ENCODE data around the gene AP5M1. TPM values are rescaled to one million over a fixed set of nuclear protein-coding genes. Genes with fewer than 3 reads are reported as not detected.

Gene AP5M1
- total RNA-seq, 1 donor from 2014 or later, result 36.9 TPM

GRCh38 chr14:57293866-57294837 is 25.4 kb downstream of the AP5M1 start:
- no peaks in the 10 kb centered on the region for H3K9me3 ChIP-seq
- H3K4me1 ChIP-seq, result no peaks in the 10 kb centered on the region
- H3K27ac ChIP-seq, result no peak overlapping the region
- DNase-seq, result no peak
- H3K27me3 ChIP-seq (ENCODE audit: low read depth), result no peaks in the 10 kb centered on the region
- intact Hi-C loops (cut with DNase I), result no loop called here
- H3K36me3 ChIP-seq, result peaks cover 26% of the 10 kb centered on the region
- peak; percentile 2 for TF ChIP-seq CTCF (IDR thresholded peaks at IDR 0.05)
- ATAC-seq, result no peak
- no peak overlapping the region for H3K4me3 ChIP-seq

GRCh38 chr14:57295239-57295638 is 26.5 kb downstream of the AP5M1 start:
- no peaks in the 10 kb centered on the region for H3K4me1 ChIP-seq
- DNase-seq, result no peak
- no peak overlapping the region for H3K27ac ChIP-seq
- no peak overlapping the region for H3K4me3 ChIP-seq
- H3K27me3 ChIP-seq (ENCODE audit: low read depth), result no peaks in the 10 kb centered on the region
- intact Hi-C loops (cut with DNase I), result no loop called here
- TF ChIP-seq CTCF (IDR thresholded peaks at IDR 0.05), result no peak
- no peaks in the 10 kb centered on the region for H3K9me3 ChIP-seq
- ATAC-seq, result no peak
- peaks cover 15% of the 10 kb centered on the region for H3K36me3 ChIP-seq

GRCh38 chr14:57297852-57298251 is 29.1 kb downstream of the AP5M1 start:
- H3K36me3 ChIP-seq, result no peaks in the 10 kb centered on the region
- intact Hi-C loops (cut with DNase I), result no loop called here
- DNase-seq (no peak), ATAC-seq (no peak)
- H3K27me3 ChIP-seq (ENCODE audit: low read depth), result no peaks in the 10 kb centered on the region
- H3K4me1 ChIP-seq, result no peaks in the 10 kb centered on the region
- H3K27ac ChIP-seq, result no peak overlapping the region
- no peak for TF ChIP-seq CTCF (IDR thresholded peaks at IDR 0.05)
- H3K4me3 ChIP-seq, result no peak overlapping the region
- no peaks in the 10 kb centered on the region for H3K9me3 ChIP-seq

- Histone ChIP-seq H3K9me3 (no peaks in the 10 kb centered on the region), H3K27me3 (ENCODE audit: low read depth) (no peaks in the 10 kb centered on the region), H3K4me3 (no peak overlapping the region), H3K36me3 (no peaks in the 10 kb centered on the region), H3K27ac (no peak overlapping the region), H3K4me1 (no peaks in the 10 kb centered on the region)
- intact Hi-C loops (cut with DNase I), result no loop called here
- ATAC-seq (no peak), DNase-seq (no peak)
- no peak for TF ChIP-seq CTCF (IDR thresholded peaks at IDR 0.05)
Observed at GRCh38 chr14:57299511-57299910, 30.7 kb downstream of the AP5M1 start.

GRCh38 chr14:57302883-57303282 is 34.1 kb downstream of the AP5M1 start:
- Histone ChIP-seq H3K4me3 (no peak overlapping the region), H3K27me3 (ENCODE audit: low read depth) (no peaks in the 10 kb centered on the region), H3K4me1 (no peaks in the 10 kb centered on the region), H3K27ac (no peak overlapping the region), H3K9me3 (no peaks in the 10 kb centered on the region), H3K36me3 (no peaks in the 10 kb centered on the region)
- no peak for DNase-seq
- no peak for ATAC-seq
- no peak for TF ChIP-seq CTCF (IDR thresholded peaks at IDR 0.05)
- intact Hi-C loops (cut with DNase I), result no loop called here
